ENCODE data around the gene RAPGEF2.

RAPGEF2 gene

DNA sequence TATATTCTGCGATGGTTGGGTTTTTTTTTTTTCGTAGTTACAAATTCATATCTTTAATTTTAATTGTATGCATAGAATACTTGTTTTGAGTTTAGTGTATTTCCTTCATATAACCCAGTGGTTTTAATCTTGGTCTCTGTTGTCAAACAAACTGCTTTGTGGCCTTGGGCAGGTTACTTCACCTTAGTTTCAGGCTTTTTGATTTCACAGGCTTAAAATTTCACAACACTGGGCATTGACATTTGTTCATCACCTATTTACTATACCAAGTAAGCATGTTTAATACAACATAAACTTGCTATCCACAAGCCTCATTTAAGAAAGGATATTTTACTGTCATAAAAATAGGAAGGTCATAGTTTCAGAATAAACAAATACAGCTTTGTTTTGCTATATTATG is 14.7 kb downstream of the RAPGEF2 start:
- TF ChIP-seq, protein P1, sequence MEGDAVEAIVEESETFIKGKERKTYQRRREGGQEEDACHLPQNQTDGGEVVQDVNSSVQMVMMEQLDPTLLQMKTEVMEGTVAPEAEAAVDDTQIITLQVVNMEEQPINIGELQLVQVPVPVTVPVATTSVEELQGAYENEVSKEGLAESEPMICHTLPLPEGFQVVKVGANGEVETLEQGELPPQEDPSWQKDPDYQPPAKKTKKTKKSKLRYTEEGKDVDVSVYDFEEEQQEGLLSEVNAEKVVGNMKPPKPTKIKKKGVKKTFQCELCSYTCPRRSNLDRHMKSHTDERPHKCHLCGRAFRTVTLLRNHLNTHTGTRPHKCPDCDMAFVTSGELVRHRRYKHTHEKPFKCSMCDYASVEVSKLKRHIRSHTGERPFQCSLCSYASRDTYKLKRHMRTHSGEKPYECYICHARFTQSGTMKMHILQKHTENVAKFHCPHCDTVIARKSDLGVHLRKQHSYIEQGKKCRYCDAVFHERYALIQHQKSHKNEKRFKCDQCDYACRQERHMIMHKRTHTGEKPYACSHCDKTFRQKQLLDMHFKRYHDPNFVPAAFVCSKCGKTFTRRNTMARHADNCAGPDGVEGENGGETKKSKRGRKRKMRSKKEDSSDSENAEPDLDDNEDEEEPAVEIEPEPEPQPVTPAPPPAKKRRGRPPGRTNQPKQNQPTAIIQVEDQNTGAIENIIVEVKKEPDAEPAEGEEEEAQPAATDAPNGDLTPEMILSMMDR (IDR thresholded peaks at IDR 0.05; ENCODE audit: low read depth, low read length, missing control alignments): no peak
- no peak overlapping the region for H3K4me3 ChIP-seq (replicated peaks; ENCODE audit: low read depth, low read length)
- DNase-seq (ENCODE audit: extremely low read depth, low read depth): no peak

DNA sequence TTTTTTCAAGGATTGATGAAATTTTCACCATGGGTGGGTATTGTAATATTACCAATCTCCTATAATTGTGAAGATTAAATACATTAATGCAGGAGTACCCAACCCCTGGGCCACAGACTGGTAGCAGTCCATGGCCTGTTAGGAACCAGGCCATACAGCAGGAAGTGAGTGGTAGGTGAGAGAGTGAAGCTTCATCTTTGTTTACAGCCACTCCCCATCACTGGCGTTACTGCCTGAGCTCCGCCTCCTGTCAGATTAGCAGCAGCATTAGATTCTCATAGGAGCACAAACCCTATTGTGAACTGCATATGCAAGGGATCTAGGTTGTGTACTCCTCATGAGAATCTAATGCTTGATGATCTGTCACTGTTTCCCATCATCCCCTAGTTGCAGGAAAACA is 15.1 kb downstream of the RAPGEF2 start:
- no peak overlapping the region for H3K4me3 ChIP-seq (replicated peaks; ENCODE audit: low read depth, low read length)
- no peak for DNase-seq (ENCODE audit: extremely low read depth, low read depth)
- TF ChIP-seq, protein P1 (IDR thresholded peaks at IDR 0.05; ENCODE audit: low read depth, low read length, missing control alignments): no peak

DNA sequence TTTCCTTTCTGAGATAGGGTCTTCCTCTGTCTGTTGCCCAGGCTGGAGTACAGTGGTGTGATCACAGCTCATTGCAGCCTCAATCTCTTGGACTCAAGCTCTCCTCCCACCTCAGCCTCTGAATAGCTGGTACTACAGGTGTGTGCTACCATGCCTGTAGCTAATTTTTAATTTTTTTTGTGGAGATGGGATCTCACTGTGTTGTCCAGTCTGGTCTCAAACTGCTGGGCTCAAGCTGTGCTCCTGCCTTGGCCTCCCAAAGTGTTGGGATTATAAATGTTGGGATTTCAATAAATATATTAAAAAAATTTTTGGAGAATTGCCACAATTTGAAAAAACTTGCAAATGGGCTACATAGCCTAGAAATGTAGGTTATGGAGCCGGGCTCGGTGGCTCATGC is 18.5 kb downstream of the RAPGEF2 start:
- H3K4me3 ChIP-seq (replicated peaks; ENCODE audit: low read depth, low read length): no peak overlapping the region
- DNase-seq (ENCODE audit: extremely low read depth, low read depth): no peak
- TF ChIP-seq, protein P1 (IDR thresholded peaks at IDR 0.05; ENCODE audit: low read depth, low read length, missing control alignments): no peak

GRCh38 chr4:159126716-159127115 is 23.8 kb downstream of the RAPGEF2 start:
- TF ChIP-seq, protein P1 (IDR thresholded peaks at IDR 0.05; ENCODE audit: low read depth, low read length, missing control alignments): no peak
- no peak for DNase-seq (ENCODE audit: extremely low read depth, low read depth)

GRCh38 chr4:159127745-159128518 is 25.1 kb downstream of the RAPGEF2 start:
- H3K4me3 ChIP-seq (replicated peaks; ENCODE audit: low read depth, low read length): no peak overlapping the region
- no peak for DNase-seq (ENCODE audit: extremely low read depth, low read depth)

More at GRCh38 chr4:159126716-159127115, 23.8 kb downstream of the RAPGEF2 start:
- H3K4me3 ChIP-seq (replicated peaks; ENCODE audit: low read depth, low read length): no peak overlapping the region

DNA sequence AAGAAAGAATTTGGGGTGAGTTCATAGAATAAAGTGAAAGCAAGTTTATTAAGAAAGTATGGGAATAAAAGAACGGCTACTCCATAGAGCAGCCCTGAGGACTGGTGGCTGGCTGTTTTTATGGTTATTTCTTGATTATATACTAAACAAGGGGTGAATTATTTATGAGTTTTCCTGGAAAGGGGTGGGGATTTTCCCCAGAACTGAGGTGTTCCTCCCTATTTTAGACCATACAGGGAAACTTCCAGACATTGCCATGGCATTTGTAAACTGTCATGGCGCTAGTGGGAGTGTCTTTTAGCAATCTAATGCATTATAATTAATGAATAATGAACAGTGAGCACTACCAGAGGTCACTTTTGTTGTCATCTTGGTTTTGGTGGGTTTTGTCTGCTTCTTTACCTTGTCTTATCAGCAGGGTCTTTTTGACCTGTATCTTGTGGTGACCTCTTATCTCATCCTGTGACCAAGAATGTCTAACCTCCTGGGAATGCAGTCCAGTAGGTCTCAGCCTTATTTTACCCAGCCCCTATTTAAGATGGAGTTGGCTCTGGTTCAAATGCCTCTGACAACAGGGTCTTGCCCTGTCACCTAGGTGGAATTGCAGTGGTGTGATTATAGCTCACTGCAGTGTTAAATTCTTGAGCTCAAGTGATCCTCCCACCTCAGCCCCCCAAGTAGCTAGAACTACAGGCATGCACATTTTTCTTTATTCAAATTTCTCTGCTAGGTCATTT is 27.1 kb downstream of the RAPGEF2 start:
- TF ChIP-seq, protein P1 (IDR thresholded peaks at IDR 0.05; ENCODE audit: low read depth, low read length, missing control alignments): no peak
- no peak overlapping the region for H3K4me3 ChIP-seq (replicated peaks; ENCODE audit: low read depth, low read length)
- DNase-seq (ENCODE audit: extremely low read depth, low read depth): no peak

More at GRCh38 chr4:159127745-159128518, 25.1 kb downstream of the RAPGEF2 start:
- TF ChIP-seq, protein P1 (IDR thresholded peaks at IDR 0.05; ENCODE audit: low read depth, low read length, missing control alignments): no peak

Measured in HFF-Myc (cell line).